Measurements from ENCODE around the gene CROCC2. TPM values are rescaled to one million over a fixed set of nuclear protein-coding genes. Genes with fewer than 3 reads are reported as not detected.
A peak's percentile ranks its signal among the peaks of the same experiment; 100 is the strongest.

CROCC2 gene
- polyA plus RNA-seq, 2 of the 4 experiments (the other 2 are of a cell fraction), result not detected

DNA sequence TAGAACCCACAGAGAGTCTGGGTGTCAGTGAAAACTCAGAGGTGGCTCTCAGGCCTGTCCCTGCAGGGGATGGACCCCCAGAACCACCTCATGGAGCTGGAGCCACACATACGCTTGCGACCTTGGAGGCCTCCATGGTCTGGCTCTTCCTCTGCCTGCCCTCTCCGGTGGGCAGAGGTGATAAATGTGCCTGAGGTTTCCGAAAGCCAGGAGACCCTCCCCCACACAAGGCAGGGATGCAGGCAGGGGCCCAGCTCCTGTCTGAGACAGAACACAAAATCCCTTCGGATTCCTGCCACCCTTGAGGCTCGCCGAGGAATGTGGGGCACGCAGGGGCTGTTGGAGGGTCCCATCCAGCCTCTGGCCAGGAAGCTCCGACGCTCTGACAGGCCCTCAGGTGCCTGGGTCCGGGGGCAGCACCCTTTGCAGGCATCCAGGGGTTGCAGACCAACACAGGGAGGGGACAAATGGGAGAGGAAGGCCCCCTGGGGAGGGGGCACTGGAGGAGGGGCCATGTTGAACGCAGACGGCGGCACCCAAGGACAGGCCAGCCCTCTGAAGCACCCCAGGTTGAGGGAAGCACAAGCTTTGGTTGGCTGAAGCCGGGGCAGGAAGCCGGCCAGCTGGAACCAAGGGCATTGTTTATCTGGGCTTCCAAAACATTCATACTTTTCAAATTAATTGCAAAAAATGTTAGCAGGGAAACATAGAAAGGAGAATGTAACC is 88.2 kb downstream of the CROCC2 start:
- TF ChIP-seq ZFP36 (IDR thresholded peaks at IDR 0.05; ENCODE audit: borderline replicate concordance, partially characterized antibody), result peak; percentile 25
- no peak for TF ChIP-seq JUNB (IDR thresholded peaks at IDR 0.05)
- no peak for TF ChIP-seq HDAC2 (IDR thresholded peaks at IDR 0.05)
- no peak for TF ChIP-seq ZNF302 (CRISPR knock-in tag; IDR thresholded peaks at IDR 0.05)
- no peak for TF ChIP-seq POLR2A (IDR thresholded peaks at IDR 0.05; ENCODE audit: low read length)
- TF ChIP-seq EP300 (IDR thresholded peaks at IDR 0.05), result no peak
- TF ChIP-seq, protein P1, sequence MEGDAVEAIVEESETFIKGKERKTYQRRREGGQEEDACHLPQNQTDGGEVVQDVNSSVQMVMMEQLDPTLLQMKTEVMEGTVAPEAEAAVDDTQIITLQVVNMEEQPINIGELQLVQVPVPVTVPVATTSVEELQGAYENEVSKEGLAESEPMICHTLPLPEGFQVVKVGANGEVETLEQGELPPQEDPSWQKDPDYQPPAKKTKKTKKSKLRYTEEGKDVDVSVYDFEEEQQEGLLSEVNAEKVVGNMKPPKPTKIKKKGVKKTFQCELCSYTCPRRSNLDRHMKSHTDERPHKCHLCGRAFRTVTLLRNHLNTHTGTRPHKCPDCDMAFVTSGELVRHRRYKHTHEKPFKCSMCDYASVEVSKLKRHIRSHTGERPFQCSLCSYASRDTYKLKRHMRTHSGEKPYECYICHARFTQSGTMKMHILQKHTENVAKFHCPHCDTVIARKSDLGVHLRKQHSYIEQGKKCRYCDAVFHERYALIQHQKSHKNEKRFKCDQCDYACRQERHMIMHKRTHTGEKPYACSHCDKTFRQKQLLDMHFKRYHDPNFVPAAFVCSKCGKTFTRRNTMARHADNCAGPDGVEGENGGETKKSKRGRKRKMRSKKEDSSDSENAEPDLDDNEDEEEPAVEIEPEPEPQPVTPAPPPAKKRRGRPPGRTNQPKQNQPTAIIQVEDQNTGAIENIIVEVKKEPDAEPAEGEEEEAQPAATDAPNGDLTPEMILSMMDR (IDR thresholded peaks at IDR 0.05), result no peak
- TF ChIP-seq FOXS1 (CRISPR knock-in tag; IDR thresholded peaks at IDR 0.05), result no peak
- 78% methylated on average over 13 of the region's 16 CpGs for WGBS (ENCODE audit: missing lambda C conversion rate)
- Histone ChIP-seq H3K4me1 (peaks cover 16% of the 10 kb centered on the region), H3K27ac (no peak overlapping the region), H3K9me3 (no peaks in the 10 kb centered on the region), H3K4me2 (no peak overlapping the region), H3K4me3 (no peak overlapping the region)
- ATAC-seq, result no peak
- CTCF ChIA-PET, result interaction anchor here (1.7 to 3.0 kb wide), 2 partner anchors 11 to 80 kb away, joined by 5 to 11 read pairs; no protein-coding TSS in a partner anchor
- POLR2A ChIA-PET, result no interaction called here
- no peak for DNase-seq (ENCODE audit: low read depth in 1 of 2, low spot score in 1 of 2)
- no peak for FAIRE-seq

- FAIRE-seq (no peak), ATAC-seq (no peak), DNase-seq (ENCODE audit: low read depth in 1 of 2, low spot score in 1 of 2) (no peak)
- Histone ChIP-seq H3K4me1 (peaks cover 16% of the 10 kb centered on the region), H3K4me2 (no peak overlapping the region), H3K27ac (no peak overlapping the region), H3K4me3 (no peak overlapping the region), H3K9me3 (no peaks in the 10 kb centered on the region)
- CTCF ChIA-PET, result interaction anchor here (1.7 to 3.0 kb wide), 2 partner anchors 12 to 81 kb away, joined by 5 to 11 read pairs; no protein-coding TSS in a partner anchor
- POLR2A ChIA-PET, result no interaction called here
- WGBS (ENCODE audit: missing lambda C conversion rate), result 84% methylated on average over 23 of the region's 24 CpGs
- TF ChIP-seq GATA3 (IDR thresholded peaks at IDR 0.05; ENCODE audit: borderline replicate concordance) (no peak), BHLHE40 (IDR thresholded peaks at IDR 0.05; ENCODE audit: low read depth, low read length) (no peak), RAD21 (conservative IDR thresholded peaks at IDR 0.05 in 1 of 2, IDR thresholded peaks at IDR 0.05 in 1 of 2) (no peak), HOXA7 (CRISPR knock-in tag; IDR thresholded peaks at IDR 0.05) (no peak), MYC (IDR thresholded peaks at IDR 0.05; ENCODE audit: borderline replicate concordance, low read length) (no peak), ZNF302 (CRISPR knock-in tag; IDR thresholded peaks at IDR 0.05) (no peak), ZFP36 (IDR thresholded peaks at IDR 0.05; ENCODE audit: borderline replicate concordance, partially characterized antibody) (no peak), CBX8 (IDR thresholded peaks at IDR 0.05) (no peak), E2F6 (IDR thresholded peaks at IDR 0.05; ENCODE audit: borderline replicate concordance, low read depth) (no peak), SMC3 (IDR thresholded peaks at IDR 0.05) (no peak), PHF8 (IDR thresholded peaks at IDR 0.05; ENCODE audit: borderline replicate concordance, low read depth) (no peak)
- TF ChIP-seq, protein P2, sequence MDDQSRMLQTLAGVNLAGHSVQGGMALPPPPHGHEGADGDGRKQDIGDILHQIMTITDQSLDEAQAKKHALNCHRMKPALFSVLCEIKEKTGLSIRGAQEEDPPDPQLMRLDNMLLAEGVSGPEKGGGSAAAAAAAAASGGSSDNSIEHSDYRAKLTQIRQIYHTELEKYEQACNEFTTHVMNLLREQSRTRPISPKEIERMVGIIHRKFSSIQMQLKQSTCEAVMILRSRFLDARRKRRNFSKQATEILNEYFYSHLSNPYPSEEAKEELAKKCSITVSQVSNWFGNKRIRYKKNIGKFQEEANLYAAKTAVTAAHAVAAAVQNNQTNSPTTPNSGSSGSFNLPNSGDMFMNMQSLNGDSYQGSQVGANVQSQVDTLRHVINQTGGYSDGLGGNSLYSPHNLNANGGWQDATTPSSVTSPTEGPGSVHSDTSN (IDR thresholded peaks at IDR 0.05), result no peak
Observed at GRCh38 chr2:240995041-240996021, 89.2 kb downstream of the CROCC2 start.
